NCI-H510A (cell line): ENCODE results near the gene MAP1A.

Experiments
- DNase-seq: peaks from one replicate; lab custom pipeline; 2025; lab: John Stamatoyannopoulos, UW

MAP1A gene

GRCh38 chr15:43517354-43518196 lies at the start of gene MAP1A:
Gene MAP1A, plus strand, starts transcription at chr15:43517608. Its CDS starts 3,866 bp downstream, at chr15:43521474.
- peak; percentile 35 for DNase-seq

DNA sequence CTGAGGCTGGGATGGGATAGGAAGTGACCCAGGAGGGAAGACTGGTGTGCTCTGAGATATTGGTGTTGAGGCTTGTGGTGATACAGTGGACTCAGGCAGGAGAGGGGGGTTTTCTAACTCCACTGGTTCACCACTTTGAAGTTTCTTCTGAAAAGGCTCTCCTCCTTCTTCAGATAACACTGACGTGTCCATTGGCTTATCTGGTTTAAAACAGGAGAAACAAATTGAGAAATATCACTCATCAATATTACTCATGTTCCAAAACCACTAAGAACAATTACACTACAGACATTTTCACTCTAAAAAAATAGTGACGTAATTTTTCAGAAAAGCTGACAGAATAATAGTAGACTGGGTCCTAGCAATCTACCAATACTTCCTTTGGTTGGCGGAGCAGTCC lies 47.5 kb upstream of the MAP1A start:
- no peak for DNase-seq

- no peak for DNase-seq
Observed at GRCh38 chr15:43471975-43472374, 45.4 kb upstream of the MAP1A start.

- DNase-seq = no peak
Observed at GRCh38 chr15:43473885-43474284, 43.5 kb upstream of the MAP1A start.

DNA sequence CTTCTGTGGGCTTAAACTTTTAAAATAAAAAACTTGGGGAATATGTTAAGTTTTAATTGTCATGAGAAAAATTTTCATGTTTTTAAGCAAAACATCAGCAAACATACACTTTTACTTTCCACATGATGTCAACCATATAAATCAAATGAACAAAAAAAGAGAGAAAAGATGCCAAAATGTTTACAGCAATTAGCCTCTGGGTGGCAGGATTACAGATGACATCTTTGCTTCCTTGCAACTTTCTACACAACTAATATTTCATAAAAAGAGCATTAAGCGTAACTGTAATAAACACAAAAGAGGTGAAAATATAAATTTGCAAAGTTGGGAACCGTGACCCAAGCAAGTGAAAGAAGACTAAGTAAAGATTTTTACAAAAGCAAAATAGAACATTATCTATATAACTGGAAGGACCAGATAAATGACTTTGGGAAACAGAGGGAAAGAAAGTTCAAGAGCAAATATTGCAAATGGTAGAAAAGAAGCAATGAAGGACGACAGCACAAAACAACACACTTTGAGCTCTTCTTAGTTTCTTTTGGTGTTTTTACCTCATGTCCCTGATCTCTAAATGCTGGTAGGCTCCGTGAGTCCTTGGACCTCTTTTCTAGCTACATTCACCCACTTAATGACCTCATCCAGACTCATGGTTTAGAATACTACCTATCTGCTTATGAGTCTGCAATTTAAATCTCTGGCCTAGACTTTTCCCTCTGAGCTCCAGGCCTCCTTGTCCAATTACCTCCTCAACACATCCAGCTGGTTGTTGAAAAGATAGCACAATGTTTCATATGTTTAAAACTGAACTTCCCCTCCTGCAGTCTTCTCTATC lies 33.9 kb upstream of the MAP1A start:
- DNase-seq = no peak

DNA sequence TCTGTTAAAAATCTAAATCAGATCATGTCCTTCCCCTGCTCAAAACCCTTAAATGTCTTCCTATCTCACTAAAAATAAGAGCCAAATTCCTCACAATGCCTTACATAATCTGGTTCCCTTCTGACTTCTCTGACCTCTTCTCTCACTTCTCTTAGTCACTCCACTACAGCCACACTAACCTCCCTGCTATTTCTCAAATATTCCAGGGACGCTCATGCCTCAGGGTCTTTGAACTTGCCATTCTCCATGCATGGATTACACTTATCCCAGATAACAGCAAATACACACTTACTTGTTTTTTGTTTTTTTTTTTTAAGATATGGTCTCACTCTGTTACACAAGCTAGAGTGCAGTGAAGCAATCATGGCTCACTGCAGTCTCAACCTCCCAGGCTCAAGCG lies 33.0 kb upstream of the MAP1A start:
- no peak for DNase-seq

DNA sequence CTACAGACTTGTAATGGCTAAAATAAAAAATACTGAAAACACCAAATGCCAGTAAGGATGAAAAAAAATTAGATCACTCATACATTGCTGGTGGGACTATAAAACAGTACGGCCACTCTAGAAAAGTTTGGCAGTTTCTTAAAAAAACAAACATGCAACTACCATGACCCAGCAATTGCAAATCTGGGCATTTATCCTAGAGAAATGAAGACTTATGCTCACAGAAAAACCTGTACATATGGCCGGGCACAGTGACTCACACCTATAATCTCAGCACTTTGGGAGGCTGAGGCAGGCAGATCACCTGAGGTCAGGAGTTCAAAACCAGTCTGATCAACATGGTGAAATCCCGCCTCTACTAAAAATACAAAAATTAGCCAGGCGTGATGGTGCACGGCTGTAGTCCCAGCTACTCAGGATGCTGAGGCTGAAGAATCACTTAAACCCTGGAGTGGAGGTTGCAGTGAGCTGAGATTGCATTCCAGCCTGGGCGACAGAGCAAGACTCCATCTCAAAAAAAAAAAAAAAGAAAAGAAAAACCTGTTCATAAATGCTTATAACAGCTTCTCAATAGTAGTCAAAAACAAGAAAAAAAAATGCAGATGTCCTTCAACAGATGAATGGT lies 30.0 kb upstream of the MAP1A start:
- no peak for DNase-seq

DNA sequence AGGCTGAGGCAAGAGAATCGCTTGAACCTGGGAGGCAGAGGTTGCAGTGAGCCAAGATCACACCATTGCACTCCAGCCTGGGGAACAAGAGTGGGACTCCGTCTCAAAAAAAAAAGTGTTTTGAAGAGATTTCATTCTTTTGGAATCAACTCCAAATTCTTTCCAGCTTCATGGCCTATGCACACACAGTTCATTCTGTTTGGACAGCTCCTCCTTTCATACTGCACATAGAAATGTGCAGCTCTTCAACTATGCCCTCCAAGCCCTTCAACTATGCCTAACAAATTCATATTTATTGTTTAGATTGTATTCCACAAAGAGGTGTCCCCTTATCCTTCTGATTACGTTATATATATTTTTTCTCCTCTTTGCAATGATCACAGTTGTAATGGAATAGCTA lies 28.6 kb upstream of the MAP1A start:
- no peak for DNase-seq

DNA sequence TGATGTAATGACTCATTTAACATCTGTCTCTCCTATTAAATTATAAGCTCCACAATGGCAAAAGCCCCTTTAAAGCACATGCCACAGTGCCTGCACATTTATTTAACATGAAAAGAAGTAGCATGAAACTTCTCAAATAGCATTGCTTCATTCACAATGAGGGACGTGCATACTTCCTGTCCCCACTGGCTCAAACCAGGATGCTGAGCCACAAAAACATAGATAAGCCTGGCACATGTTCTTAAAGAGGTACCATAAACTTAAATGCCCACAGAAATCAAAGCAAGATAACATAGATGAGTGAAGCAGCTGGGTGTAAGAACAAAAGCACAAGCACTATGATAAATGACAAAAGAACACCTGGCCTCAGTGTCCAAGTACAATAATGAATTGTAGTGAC lies 28.2 kb upstream of the MAP1A start:
- no peak for DNase-seq

DNA sequence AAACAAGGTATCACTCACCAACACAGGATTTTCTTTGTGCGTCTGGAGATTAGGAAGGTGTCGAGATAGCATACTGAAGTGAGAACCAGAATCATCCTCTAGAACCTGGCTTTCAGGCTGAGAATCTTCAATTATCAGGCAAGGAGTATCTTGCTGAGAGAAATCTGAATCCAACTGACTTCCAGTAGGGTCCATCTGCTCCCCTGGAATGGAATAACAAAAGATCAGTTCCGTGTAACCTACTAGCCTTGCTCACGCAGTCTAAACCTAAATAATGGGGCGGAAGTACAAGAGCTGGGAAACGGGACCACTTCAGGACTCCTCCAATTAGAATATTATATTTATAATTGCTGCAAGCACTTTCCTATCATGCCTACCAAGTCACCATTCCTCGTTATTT lies 25.1 kb upstream of the MAP1A start:
- no peak for DNase-seq

- peak; percentile 81 for DNase-seq
Observed at GRCh38 chr15:43492673-43493601, 24.5 kb upstream of the MAP1A start, which contains the start of gene TP53BP1. Gene TP53BP1, minus strand, starts transcription at chr15:43493156. Its CDS starts 113 bp downstream, at chr15:43493043.

- no peak for DNase-seq
Observed at GRCh38 chr15:43493703-43494472, 23.5 kb upstream of the MAP1A start.

GRCh38 chr15:43498990-43499389 lies 18.4 kb upstream of the MAP1A start:
- DNase-seq = no peak

GRCh38 chr15:43499635-43500034 lies 17.8 kb upstream of the MAP1A start:
- no peak for DNase-seq

GRCh38 chr15:43505738-43506137 lies 11.7 kb upstream of the MAP1A start:
- no peak for DNase-seq

DNA sequence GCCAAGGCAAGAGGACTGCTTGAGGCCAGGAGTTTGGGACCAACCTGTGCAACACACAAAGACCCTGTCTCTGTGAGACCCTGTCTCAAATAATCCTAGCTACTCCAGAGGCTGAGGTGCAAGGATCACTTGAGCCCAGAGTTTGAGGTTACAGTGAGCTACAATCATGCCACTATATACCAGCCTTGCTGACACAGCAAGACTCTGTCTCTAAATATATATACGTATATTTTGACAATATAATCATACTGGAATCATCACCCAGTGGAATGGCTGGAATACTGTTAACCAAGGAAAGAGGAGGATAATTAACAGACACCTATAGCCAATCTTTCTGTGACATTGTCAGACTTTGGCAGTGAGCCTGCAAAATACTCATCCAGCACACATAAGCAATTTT lies 9.0 kb upstream of the MAP1A start:
- DNase-seq = no peak

- no peak for DNase-seq
Observed at GRCh38 chr15:43508991-43509659, 8.3 kb upstream of the MAP1A start.

- no peak for DNase-seq
Observed at GRCh38 chr15:43509660-43510199, 7.7 kb upstream of the MAP1A start.

DNA sequence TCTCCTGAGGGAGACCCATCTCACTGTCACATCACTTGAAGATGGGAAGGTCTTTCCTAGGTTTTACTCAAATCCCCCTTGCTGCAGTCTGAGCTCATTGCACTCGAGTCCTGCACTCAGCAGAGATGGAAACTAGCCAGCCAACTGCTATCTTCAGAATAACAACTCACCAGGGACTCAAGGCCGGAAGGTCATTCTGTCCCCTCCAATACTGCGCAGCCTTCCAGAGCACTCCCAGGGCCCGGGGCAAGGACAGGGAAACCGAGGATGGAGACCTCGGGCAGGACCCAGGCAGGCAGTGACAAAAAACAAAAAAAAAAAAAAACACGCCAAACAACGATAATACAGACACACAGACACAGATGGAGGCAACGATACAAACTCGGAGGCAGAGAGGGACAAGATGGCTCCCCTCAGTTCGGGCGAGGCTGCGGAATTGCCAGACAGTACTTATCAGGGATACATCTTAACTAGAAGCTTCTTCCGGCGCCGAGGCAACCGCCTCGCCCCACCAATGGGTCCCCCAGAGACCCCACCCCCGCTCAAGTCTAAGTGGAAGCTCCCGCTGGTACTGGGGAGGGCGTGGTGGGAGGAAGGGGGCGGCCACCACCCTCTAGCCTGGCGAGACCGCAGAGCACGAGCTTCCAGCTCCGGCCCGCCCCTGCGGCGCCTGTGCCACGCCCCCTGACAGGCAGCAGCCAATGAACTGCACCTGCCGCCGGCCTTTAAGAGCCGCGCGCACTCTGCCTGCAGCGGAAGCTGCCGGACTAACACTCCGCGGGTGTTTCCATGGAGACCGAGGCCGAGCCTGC lies 7.0 kb upstream of the MAP1A start:
- DNase-seq = peak; percentile 96
